Liver (tissue), 9 donors: ENCODE data around the gene B3GAT3. TPM values are rescaled to one million over a fixed set of nuclear protein-coding genes. Genes with fewer than 3 reads are reported as not detected.
"Not testable (repeated sequence)": the region's sequence is repeated elsewhere in the genome, so short reads cannot be mapped to it uniquely, and the experiment has no call there.

Source experiments
- DNase-seq: peaks from one replicate; pipeline ENCODE4 v3.0.0-alpha.2; 2017; ENCODE audit warnings: low spot score
- H3K27ac ChIP-seq, 2 donors: one replicate each; pipeline ENCODE4 v1.7.0; 2013; ENCODE audit warnings: inconsistent platforms in 2 of 2, low read length in 2 of 2, control low read depth in 1 of 2, low read depth in 1 of 2, mild to moderate bottlenecking in 1 of 2
- H3K27me3 ChIP-seq, 4 donors: one replicate each; pipeline versions ENCODE4 v1.6.1 to v1.7.0; 2013; ENCODE audit warnings: low read length in 3 of 4, inconsistent platforms in 1 of 4, mild to moderate bottlenecking in 1 of 4, moderate library complexity in 1 of 4; ENCODE audit not compliant: control insufficient read depth in 4 of 4, insufficient read depth in 4 of 4
- H3K36me3 ChIP-seq, 4 donors: one replicate each; pipeline versions ENCODE4 v1.6.1 to v1.7.0; 2013; ENCODE audit warnings: low read length in 3 of 4, mild to moderate bottlenecking in 3 of 4, low read depth in 1 of 4, moderate library complexity in 1 of 4; ENCODE audit not compliant: control insufficient read depth in 4 of 4, insufficient read depth in 3 of 4
- H3K4me1 ChIP-seq, 4 donors: one replicate each; pipeline versions ENCODE4 v1.6.1 to v1.7.0; 2013; ENCODE audit warnings: low read length in 3 of 4, mild to moderate bottlenecking in 3 of 4, moderate library complexity in 1 of 4; ENCODE audit not compliant: control insufficient read depth in 4 of 4, insufficient read depth in 4 of 4
- H3K4me3 ChIP-seq, 3 donors: one replicate each; pipeline versions ENCODE4 v1.6.1 to v1.7.0; 2013; ENCODE audit warnings: low read length in 3 of 3, control low read depth in 1 of 3, low read depth in 1 of 3, mild to moderate bottlenecking in 1 of 3
- H3K9ac ChIP-seq, 2 donors: one replicate each; pipeline ENCODE4 v1.7.0; 2013; ENCODE audit warnings: low read length in 2 of 2, mild to moderate bottlenecking in 2 of 2, moderate library complexity in 2 of 2, control low read depth in 1 of 2, low read depth in 1 of 2
- H3K9me3 ChIP-seq, 4 donors: one replicate each; pipeline versions ENCODE4 v1.6.1 to v1.7.0; 2013; ENCODE audit warnings: low read length in 3 of 4; ENCODE audit not compliant: control insufficient read depth in 4 of 4
- EGR1 ChIP-seq, 2 donors: IDR thresholded peaks; 2 replicates each; pipeline ENCODE4 v1.6.1; 2016 to 2018; ENCODE audit warnings: antibody characterized with exemption in 2 of 2, low read depth in 2 of 2
- FOXA2 ChIP-seq: IDR thresholded peaks from 2 replicates; pipeline ENCODE4 v1.6.1; 2016; ENCODE audit warnings: antibody characterized with exemption
- GABPA ChIP-seq, 2 donors: IDR thresholded peaks in 1 of 2; conservative IDR thresholded peaks in 1 of 2; 2 replicates each; pipeline ENCODE4 v1.6.1; 2016; ENCODE audit warnings: antibody characterized with exemption in 2 of 2, mild to moderate bottlenecking in 1 of 2, moderate library complexity in 1 of 2
- HNF4A ChIP-seq, 2 donors: conservative IDR thresholded peaks; 2 replicates each; pipeline ENCODE4 v1.6.1; 2016; ENCODE audit warnings: antibody characterized with exemption in 2 of 2, mild to moderate bottlenecking in 2 of 2
- JUND ChIP-seq, 2 donors: IDR thresholded peaks; 2 replicates each; pipeline ENCODE4 v1.6.1; 2016; ENCODE audit warnings: antibody characterized with exemption in 2 of 2
- MAX ChIP-seq: IDR thresholded peaks from 2 replicates; pipeline ENCODE4 v1.6.1; 2016; ENCODE audit warnings: antibody characterized with exemption
- NR2F2 ChIP-seq: IDR thresholded peaks from 2 replicates; pipeline ENCODE4 v1.6.1; 2016; ENCODE audit warnings: antibody characterized with exemption
- RAD21 ChIP-seq, 2 donors: IDR thresholded peaks; 2 replicates each; pipeline ENCODE4 v1.6.1; 2016; ENCODE audit warnings: antibody characterized with exemption in 2 of 2, mild to moderate bottlenecking in 2 of 2
- RXRA ChIP-seq, 2 donors: IDR thresholded peaks; 2 replicates each; pipeline ENCODE4 v1.6.1; 2017 to 2018; ENCODE audit warnings: antibody characterized with exemption in 2 of 2, mild to moderate bottlenecking in 1 of 2
- SP1 ChIP-seq: IDR thresholded peaks from 2 replicates; pipeline ENCODE4 v1.6.1; 2018; ENCODE audit warnings: antibody characterized with exemption, mild to moderate bottlenecking
- TAF1 ChIP-seq: conservative IDR thresholded peaks from 2 replicates; pipeline ENCODE4 v1.6.1; 2016; ENCODE audit warnings: antibody characterized with exemption, mild to moderate bottlenecking
- ZBTB33 ChIP-seq: IDR thresholded peaks from 2 replicates; pipeline ENCODE4 v1.6.1; 2016; ENCODE audit warnings: antibody characterized with exemption
- WGBS: extraction: QIAGEN DNeasy Blood & Tissue Kit; methylation state at CpG from one replicate; pipeline ENCODE4 v1.1.7; 2013; 5-methylcytosine and 5-hydroxymethylcytosine counted together
- polyA plus RNA-seq, 2 donors: library from polyadenylated mRNA; stranded (reverse) in 1 of 2; unstranded in 1 of 2; fragments of 200-250 nt in 1 of 2; fragments of >200 nt in 1 of 2; fragmentation: Nextera tagmentation in 1 of 2; extraction: Ambion mirVana in 1 of 2; gene quantifications; one replicate each; pipeline versions ENCODE4 v1.2.1 to v1.2.3, GENCODE V29; 2013 to 2015
- total RNA-seq, 2 donors: library from RNA; depleted of rRNA; stranded (reverse); fragments of >200 nt; gene quantifications; one replicate each; pipeline ENCODE4 v1.2.3, GENCODE V29; 2014
- TF ChIP-seq, protein P1 (sequence below): fragments of 150-350 bp; IDR thresholded peaks from 2 replicates; pipeline ENCODE4 v1.5.1; 2017; ENCODE audit warnings: improper control_type of control experiment, low read depth, low read length; ENCODE audit not compliant: missing input control
- TF ChIP-seq, protein P2 (sequence below): IDR thresholded peaks from 2 replicates; pipeline ENCODE4 v1.6.1; 2016; ENCODE audit warnings: antibody characterized with exemption
- donor health status: healthy.
- donor health status: healthy.
- donor health status: healthy.
- donor health status: healthy.
- donor health status: healthy.

The B3GAT3 gene
- total and polyA plus RNA-seq, 4 donors, result 13.1 to 29.2 (median 17.8) TPM

DNA sequence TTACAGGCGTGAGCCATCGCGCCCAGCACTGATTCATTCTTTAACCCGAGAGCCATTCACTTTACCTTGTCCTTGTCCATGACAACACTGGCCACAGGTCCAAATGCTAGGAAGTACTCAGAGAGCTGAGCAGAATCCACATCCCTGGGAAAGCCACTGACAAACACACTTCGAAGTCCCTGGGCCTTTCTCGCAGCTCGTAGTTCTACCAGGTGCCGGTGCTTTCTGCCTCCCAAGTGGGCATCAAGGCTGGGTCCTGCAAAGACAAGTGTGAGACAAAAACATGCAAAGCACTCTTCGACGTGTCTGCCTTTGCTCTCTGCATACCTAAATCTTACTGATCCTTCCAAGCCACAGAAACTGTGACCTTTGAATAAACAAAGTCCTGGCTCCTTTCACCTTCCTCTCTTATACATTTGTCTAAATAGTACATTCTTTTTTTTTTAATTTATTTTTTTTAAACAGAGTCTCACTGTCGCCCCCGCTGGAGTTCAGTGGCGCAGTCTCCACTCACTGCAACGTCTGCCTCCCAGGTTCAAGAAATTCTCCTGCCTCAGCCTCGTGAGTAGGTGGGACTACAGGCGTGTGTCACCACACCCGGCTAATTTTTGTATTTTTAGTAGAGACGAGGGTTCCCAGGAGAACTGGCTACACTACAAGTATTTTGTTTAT lies 32.7 kb downstream of the B3GAT3 start:
- H3K27me3 ChIP-seq, result no peaks in the 10 kb centered on the region
- peaks cover 8 to 12% (median 10%) of the 10 kb centered on the region in 4 donors for H3K36me3 ChIP-seq
- WGBS, result 73% methylated on average over 18 of the region's 18 CpGs
- no peaks in the 10 kb centered on the region for H3K9me3 ChIP-seq
- no peak overlapping the region for H3K9ac ChIP-seq
- H3K4me3 ChIP-seq, result no peak overlapping the region
- no peak for TF ChIP-seq HNF4A (conservative IDR thresholded peaks at IDR 0.05)
- TF ChIP-seq RXRA (IDR thresholded peaks at IDR 0.05), result no peak
- TF ChIP-seq, protein P1, sequence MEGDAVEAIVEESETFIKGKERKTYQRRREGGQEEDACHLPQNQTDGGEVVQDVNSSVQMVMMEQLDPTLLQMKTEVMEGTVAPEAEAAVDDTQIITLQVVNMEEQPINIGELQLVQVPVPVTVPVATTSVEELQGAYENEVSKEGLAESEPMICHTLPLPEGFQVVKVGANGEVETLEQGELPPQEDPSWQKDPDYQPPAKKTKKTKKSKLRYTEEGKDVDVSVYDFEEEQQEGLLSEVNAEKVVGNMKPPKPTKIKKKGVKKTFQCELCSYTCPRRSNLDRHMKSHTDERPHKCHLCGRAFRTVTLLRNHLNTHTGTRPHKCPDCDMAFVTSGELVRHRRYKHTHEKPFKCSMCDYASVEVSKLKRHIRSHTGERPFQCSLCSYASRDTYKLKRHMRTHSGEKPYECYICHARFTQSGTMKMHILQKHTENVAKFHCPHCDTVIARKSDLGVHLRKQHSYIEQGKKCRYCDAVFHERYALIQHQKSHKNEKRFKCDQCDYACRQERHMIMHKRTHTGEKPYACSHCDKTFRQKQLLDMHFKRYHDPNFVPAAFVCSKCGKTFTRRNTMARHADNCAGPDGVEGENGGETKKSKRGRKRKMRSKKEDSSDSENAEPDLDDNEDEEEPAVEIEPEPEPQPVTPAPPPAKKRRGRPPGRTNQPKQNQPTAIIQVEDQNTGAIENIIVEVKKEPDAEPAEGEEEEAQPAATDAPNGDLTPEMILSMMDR, result no peak
- TF ChIP-seq, protein P2, sequence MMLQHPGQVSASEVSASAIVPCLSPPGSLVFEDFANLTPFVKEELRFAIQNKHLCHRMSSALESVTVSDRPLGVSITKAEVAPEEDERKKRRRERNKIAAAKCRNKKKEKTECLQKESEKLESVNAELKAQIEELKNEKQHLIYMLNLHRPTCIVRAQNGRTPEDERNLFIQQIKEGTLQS, result no peak
- no peak for TF ChIP-seq FOXA2
- TF ChIP-seq SP1, result no peak
- TF ChIP-seq ZBTB33, result no peak
- TF ChIP-seq RAD21 (IDR thresholded peaks at IDR 0.05), result no peak
- TF ChIP-seq GABPA (IDR thresholded peaks at IDR 0.05 in 1 of 2, conservative IDR thresholded peaks at IDR 0.05 in 1 of 2), result no peak
- no peak for TF ChIP-seq NR2F2
- no peak for TF ChIP-seq MAX
- no peak for TF ChIP-seq JUND (IDR thresholded peaks at IDR 0.05)
- TF ChIP-seq TAF1, result no peak
- TF ChIP-seq EGR1 (IDR thresholded peaks at IDR 0.05; ENCODE audit: low read depth in 2 of 2), result no peak
- peaks cover 7 to 45% (median 32%) of the 10 kb centered on the region in 4 donors for H3K4me1 ChIP-seq
- peak overlapping the region; percentile 55 to 65 for H3K27ac ChIP-seq
- no peak for DNase-seq

GRCh38 chr11:62585356-62585755 lies 36.4 kb downstream of the B3GAT3 start:
- 93% methylated on average over 7 of the region's 7 CpGs for WGBS
- H3K9ac ChIP-seq, H3K9me3 ChIP-seq, H3K4me3 ChIP-seq, DNase-seq, H3K27ac ChIP-seq, H3K27me3 ChIP-seq: not testable (repeated sequence)
- H3K4me1 ChIP-seq, result peaks cover 4 to 32% (median 22%) of the 10 kb centered on the region in 4 donors
- peaks cover 8 to 25% (median 15%) of the 10 kb centered on the region in 4 donors for H3K36me3 ChIP-seq

GRCh38 chr11:62581735-62582134 lies 40.1 kb downstream of the B3GAT3 start:
- not testable (repeated sequence) for H3K9me3 ChIP-seq, H3K4me1 ChIP-seq, H3K27ac ChIP-seq, DNase-seq, H3K9ac ChIP-seq, H3K4me3 ChIP-seq, H3K27me3 ChIP-seq
- WGBS, result 97% methylated on average over 4 of the region's 4 CpGs
- H3K36me3 ChIP-seq, result peaks cover 11 to 44% (median 25%) of the 10 kb centered on the region in 4 donors
